CD1c-positive myeloid dendritic cell (primary cell): Measurements from ENCODE around the gene EEF1AKMT3.
"Not testable (repeated sequence)": the region's sequence is repeated elsewhere in the genome, so short reads cannot be mapped to it uniquely, and the experiment has no call there.

Source experiments
- DNase-seq: peaks from one replicate; pipeline ENCODE4 v3.0.0-alpha.2; 2016; ENCODE audit errors: extremely low spot score

Gene EEF1AKMT3

DNA sequence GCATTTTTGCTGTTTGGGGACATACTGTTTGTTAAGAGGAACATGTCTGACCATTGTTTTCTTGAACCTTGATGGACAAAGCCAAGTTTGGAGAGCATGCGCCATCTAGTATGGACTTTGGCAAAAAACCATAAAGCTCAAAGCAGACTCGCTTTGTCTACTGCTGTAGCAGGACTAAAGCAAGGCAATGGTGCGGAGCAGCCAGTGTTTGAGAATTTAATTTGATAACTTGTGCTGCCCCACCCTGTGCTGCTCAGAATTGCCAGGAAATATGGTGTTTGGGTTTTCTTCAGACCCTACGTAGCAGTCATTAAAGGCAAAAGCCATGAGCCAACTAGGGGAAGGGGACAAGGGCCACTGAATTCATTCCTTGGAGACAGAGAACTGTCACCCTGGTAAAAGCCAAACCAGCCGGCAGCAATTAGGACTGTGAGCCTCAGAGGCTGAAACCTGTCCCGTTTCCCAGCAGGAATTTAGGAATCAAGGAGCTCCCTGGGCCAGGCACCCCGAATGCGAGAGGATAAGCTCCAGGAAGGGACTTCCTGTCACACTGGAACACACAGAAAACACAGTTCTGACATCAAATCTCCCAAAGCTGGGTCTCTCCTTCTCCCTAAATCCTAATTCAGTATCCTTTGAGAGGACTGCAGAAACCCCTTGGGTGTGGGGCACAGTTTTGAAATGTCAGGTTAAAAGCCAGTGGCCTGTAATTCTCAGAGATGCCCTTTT lies 45.0 kb downstream of the EEF1AKMT3 start:
- DNase-seq: no peak

DNA sequence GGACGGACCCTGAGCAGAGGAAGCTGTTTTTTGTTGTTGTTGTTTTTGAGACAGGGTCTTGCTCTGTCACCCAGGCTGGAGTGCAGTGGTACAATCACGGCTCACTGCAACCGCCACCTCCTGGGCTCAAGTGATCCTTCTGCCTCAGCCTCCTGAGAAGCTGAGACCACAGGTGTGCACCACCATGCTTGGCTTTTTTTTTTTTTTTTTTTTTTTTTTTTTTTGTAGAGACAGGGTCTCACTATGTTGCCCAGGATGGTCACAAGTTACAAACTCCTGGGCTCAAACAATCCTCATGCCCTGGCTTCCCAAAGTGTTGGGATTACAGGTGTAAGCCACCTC lies 45.5 kb downstream of the EEF1AKMT3 start:
- not testable (repeated sequence) for DNase-seq

DNA sequence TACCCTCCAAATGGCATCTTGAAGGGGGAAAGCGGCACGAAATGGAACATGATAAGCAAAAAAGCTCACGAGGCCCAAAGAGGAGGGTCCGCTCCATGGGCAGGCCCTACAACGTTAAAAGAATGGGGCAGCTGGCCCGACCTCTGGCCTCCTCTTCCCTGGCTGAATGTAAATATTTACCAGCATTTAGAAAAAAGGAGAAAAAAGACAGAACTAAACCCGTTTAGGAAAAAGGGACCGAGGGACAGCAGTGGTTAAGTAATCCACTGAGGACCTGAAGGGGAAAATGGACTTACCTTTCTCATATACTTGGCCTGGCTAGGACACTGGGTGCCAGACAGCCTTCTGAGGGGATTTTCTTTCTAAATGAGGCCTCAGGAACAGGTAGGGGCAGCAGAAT lies 47.7 kb downstream of the EEF1AKMT3 start:
- DNase-seq: not testable (repeated sequence)

DNA sequence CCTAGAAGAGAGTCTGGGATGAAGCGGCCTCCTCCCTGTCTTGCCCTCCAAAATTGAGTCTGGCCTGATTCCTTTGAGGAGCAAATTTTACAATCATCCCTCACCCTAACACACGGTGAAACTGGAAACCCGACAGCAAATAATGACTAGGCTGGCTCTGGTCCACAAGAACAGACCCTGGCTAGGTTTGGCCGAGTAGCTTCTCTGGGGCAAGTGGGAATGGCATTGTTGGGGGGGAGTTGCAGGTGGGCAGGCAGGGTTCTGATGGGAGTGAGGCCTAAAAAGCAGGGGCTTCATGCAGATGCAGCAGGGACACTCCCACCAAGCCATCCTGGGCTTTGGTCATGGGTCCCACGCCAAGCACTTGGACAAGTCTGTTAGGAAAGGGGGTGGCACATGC lies 48.6 kb downstream of the EEF1AKMT3 start:
- not testable (repeated sequence) for DNase-seq

- DNase-seq: no peak
These were observed 49.2 kb downstream of the EEF1AKMT3 start for GRCh38 chr12:57821474-57822214.

DNA sequence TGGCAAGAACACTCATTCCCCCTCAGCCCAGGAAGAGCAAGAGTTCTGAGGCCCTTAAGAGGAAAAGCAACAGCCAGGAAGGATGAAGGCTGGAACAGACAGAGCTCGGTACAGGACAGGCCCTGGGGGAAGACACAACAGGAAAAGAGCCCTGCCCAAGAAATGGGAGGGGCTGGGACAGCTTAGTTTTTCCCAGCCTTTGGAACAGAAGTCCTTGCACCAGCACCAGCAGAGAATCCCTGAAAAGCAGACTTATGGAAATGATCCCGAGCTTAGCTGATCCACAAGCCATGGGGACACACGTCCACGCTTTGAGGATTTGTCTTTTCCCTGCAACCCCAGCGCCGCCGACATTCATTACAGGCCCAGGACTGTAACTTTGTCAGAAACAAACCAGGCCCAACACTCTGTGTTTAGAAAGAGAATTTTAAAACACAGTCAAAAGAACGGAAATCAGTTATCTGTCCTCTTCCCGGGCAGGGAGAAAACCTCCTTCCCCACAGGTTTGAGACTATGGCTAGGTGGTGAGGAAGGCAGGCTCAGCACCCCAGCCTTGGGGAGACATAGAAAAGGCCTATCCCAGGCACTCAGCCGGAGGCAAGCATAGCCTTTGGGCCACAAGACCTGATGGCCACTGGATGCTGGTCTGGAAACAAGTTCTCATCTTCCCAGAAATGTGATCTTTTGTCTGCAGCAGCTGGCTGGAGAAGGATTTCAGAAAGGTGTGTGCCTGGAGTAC lies 50.1 kb downstream of the EEF1AKMT3 start:
- no peak for DNase-seq

GRCh38 chr12:57823131-57823907 lies 50.9 kb downstream of the EEF1AKMT3 start:
- DNase-seq: no peak

DNA sequence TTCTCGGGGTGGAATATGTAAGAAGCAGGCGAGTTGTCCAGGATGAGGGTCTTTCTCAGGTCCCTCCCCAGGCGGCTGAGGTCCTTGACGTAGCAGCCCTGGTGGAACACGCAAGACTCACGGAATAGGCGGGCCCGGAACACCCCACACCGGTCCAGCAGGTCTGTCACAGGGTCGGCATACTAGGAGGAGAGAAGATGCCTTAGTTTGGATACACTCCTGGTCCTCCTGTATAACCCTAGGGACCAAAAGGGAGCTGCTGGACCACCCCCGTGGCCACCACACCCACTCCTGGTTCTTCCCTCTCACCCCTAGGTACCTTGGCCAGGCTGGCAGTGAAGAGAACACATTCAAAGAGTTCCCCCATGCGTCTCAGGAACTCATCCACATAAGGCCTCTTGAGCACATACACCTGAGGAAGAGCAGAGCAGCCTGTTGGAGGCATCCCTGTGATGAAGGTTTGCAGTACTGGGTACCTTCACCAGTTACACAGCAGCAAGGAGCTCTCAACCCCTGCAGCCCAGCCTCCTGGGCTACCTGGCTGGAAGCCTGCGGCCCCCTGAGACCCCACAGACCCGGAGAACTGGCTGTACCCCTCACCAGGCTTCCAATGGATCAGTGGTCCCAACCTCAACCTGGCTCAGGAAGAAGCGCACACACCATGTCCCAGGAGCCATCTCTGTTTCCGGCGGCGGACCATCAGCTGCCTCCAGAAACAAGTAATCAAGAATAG lies 51.7 kb downstream of the EEF1AKMT3 start:
- no peak for DNase-seq

DNA sequence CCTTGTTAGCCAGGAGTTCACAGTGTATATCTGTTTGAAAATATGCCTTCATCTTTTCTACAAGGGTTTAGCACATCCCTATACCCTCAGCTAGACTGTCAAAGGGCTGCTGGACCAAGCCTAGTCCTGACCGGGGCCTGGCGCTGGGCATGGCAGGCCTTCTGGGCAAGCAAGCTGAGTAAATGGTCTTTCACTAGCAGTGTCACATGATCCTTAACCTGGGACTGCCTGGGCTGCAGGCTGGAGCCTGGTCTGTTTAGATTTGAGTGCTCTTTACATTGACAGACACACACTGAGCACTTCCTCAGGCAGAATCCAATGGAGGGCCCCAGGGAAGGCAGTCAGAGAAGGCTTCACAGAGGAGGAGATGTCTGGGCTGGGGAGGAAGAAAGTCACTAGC lies 53.0 kb downstream of the EEF1AKMT3 start:
- no peak for DNase-seq

DNA sequence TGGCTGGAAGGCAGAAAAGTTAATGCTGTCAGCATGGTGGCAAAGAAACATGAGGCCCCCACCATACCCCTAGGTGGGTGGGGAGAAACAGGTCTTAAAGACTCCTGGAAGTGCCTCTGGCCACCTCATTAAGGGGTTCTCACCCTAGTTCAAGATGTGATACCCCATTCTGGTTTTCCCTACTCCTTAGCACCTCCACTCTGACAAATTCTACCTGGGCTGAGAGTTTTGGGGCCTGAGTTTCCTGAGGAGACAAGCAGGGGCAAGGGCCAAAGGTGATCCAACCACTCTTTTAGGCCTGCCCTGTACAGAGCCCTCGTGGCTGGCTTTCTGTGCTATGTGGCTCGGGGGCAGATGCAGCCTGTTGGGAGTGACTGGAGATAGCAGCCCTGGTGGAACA lies 54.0 kb downstream of the EEF1AKMT3 start:
- no peak for DNase-seq

DNA sequence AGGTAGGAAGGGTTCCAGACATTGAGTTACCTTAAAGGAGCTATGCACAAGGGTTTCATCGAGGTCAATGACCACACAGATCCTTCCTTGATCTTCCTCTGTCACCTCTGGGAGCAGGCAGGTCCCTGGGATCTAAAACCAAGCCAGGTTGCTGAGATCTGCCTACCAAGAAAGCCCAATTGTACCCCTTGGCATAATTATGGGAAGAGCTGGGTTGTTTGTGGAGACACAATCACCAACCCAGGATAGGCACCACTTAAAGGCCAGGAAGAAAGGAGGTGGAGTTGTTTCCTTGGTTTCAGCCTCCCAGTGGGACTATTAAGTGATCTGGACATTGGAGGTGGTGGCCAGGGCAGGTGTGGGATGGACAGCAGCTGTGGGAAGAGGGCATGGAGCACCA lies 54.6 kb downstream of the EEF1AKMT3 start:
- DNase-seq: no peak

DNA sequence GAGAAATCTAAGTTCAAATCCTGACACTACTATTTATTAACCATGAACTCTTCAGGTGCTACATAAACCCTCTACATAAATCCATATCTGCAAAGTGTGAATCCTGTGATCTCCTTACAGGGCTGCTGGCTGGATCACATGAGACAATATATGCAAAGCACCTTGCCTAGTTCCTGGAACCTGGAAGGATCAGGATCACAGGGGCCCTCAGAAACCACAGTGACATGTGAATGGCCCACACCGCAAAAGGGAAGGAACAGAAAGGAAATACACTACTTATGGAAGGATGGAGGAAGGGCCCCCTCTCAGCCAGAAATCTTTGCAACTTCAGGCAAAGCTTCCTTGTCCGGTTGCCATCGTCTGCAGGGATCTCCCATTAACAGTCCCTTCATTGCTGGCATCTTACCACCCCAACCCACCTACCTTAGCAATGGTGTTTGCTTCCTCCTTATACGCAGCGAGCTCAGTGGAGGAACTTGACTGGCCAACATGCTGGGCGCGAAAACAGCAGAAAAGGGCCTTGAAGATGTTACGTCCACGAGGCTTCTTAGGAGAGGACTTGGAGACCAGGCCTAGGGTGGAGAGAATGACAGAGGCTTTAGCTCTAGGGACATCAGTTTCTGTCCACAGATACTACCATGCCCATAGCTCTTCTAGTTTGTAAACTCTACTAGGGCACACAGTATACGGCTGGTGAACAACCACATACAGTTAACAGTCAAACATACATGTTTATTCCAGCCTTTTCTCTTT lies 56.8 kb downstream of the EEF1AKMT3 start:
- DNase-seq: no peak

- no peak for DNase-seq
These were observed 58.0 kb downstream of the EEF1AKMT3 start for GRCh38 chr12:57830393-57830792.
